ENCODE results near the gene DYNC2LI1.

The DYNC2LI1 gene

GRCh38 chr2:43812006-43812405 lies 38.2 kb downstream of the DYNC2LI1 start:
- no peak overlapping the region for H3K4me3 ChIP-seq (ENCODE audit: low read length)
- no peak for TF ChIP-seq CTCF (conservative IDR thresholded peaks at IDR 0.05; ENCODE audit: low read length)
- DNase-seq (ENCODE audit: low read depth), result no peak

GRCh38 chr2:43812947-43813346 lies 39.1 kb downstream of the DYNC2LI1 start:
- no peak for DNase-seq (ENCODE audit: low read depth)
- H3K4me3 ChIP-seq (ENCODE audit: low read length), result no peak overlapping the region
- TF ChIP-seq CTCF (conservative IDR thresholded peaks at IDR 0.05; ENCODE audit: low read length), result no peak

GRCh38 chr2:43814711-43815110 lies 40.9 kb downstream of the DYNC2LI1 start:
- no peak for DNase-seq (ENCODE audit: low read depth)
- no peak for TF ChIP-seq CTCF (conservative IDR thresholded peaks at IDR 0.05; ENCODE audit: low read length)
- H3K4me3 ChIP-seq (ENCODE audit: low read length), result no peak overlapping the region

GRCh38 chr2:43818761-43819160 lies 44.9 kb downstream of the DYNC2LI1 start:
- no peak for TF ChIP-seq CTCF (conservative IDR thresholded peaks at IDR 0.05; ENCODE audit: low read length)
- DNase-seq (ENCODE audit: low read depth), result peak; percentile 2
- H3K4me3 ChIP-seq (ENCODE audit: low read length), result no peak overlapping the region

GRCh38 chr2:43819491-43820163 lies 45.8 kb downstream of the DYNC2LI1 start:
- no peak overlapping the region for H3K4me3 ChIP-seq (ENCODE audit: low read length)
- TF ChIP-seq CTCF (conservative IDR thresholded peaks at IDR 0.05; ENCODE audit: low read length), result no peak
- DNase-seq (ENCODE audit: low read depth), result no peak

- no peak for TF ChIP-seq CTCF (conservative IDR thresholded peaks at IDR 0.05; ENCODE audit: low read length)
- no peak overlapping the region for H3K4me3 ChIP-seq (ENCODE audit: low read length)
- no peak for DNase-seq (ENCODE audit: low read depth)
These were observed 49.0 kb downstream of the DYNC2LI1 start for GRCh38 chr2:43822839-43823238.

- no peak for TF ChIP-seq CTCF (conservative IDR thresholded peaks at IDR 0.05; ENCODE audit: low read length)
- no peak for DNase-seq (ENCODE audit: low read depth)
- no peak overlapping the region for H3K4me3 ChIP-seq (ENCODE audit: low read length)
These were observed 49.9 kb downstream of the DYNC2LI1 start for GRCh38 chr2:43823751-43824150.

All from AG10803 (cell line).